CD14-positive monocyte (primary cell): ENCODE data around the gene TRMT2A. TPM values are rescaled to one million over a fixed set of nuclear protein-coding genes. Genes with fewer than 3 reads are reported as not detected.

ENCODE experiments used
- DNase-seq, 3 donors: peaks; one replicate each; pipeline ENCODE4 v3.0.0-alpha.2; 2011 to 2022
- H2AFZ ChIP-seq: 2 replicates; pipeline ENCODE4 v1.6.0; 2012; ENCODE audit warnings: mild to moderate bottlenecking, low read depth, low read length, inconsistent platforms; ENCODE audit not compliant: insufficient read depth, poor library complexity, severe bottlenecking
- H3K27ac ChIP-seq, 2 donors: 1 replicate in 1 of 2; 2 replicates in 1 of 2; pipeline ENCODE4 v1.5.1; 2012 to 2013; ENCODE audit warnings: low read length in 2 of 2, control low read depth in 1 of 2, inconsistent platforms in 1 of 2, low read depth in 1 of 2, mild to moderate bottlenecking in 1 of 2
- H3K27me3 ChIP-seq, 2 donors: one replicate each; pipeline versions ENCODE4 v1.6.0 to v1.6.1; 2011 to 2013; ENCODE audit warnings: low read length in 2 of 2; ENCODE audit not compliant: control insufficient read depth in 2 of 2, insufficient read depth in 2 of 2
- H3K36me3 ChIP-seq, 2 donors: replicated peaks in 1 of 2; 1 replicate in 1 of 2; 2 replicates in 1 of 2; pipeline versions ENCODE4 v1.5.1 to v1.6.1; 2012 to 2013; ENCODE audit warnings: low read length in 2 of 2, control low read depth in 1 of 2, inconsistent platforms in 1 of 2, mild to moderate bottlenecking in 1 of 2; ENCODE audit not compliant: insufficient read depth in 2 of 2, control insufficient read depth in 1 of 2
- H3K4me1 ChIP-seq, 2 donors: 1 replicate in 1 of 2; 2 replicates in 1 of 2; pipeline versions ENCODE4 v1.5.1 to v1.6.1; 2012 to 2013; ENCODE audit warnings: low read length in 2 of 2, control low read depth in 1 of 2, inconsistent platforms in 1 of 2, mild to moderate bottlenecking in 1 of 2, moderate library complexity in 1 of 2; ENCODE audit not compliant: insufficient read depth in 2 of 2, control insufficient read depth in 1 of 2
- H3K4me2 ChIP-seq: replicated peaks from 2 replicates; pipeline ENCODE3; 2012; ENCODE audit warnings: low read length, moderate library complexity, mild to moderate bottlenecking; ENCODE audit not compliant: poor library complexity, severe bottlenecking; ENCODE audit errors: extremely low read depth
- H3K4me3 ChIP-seq, 3 experiments: fragments of 200-600 bp in 1 of 3; sonication (generic) in 1 of 3; replicated peaks in 1 of 3; 1 replicate in 2 of 3; 2 replicates in 1 of 3; pipeline ENCODE4 v1.5.1; 2011 to 2013; ENCODE audit warnings: low read length in 3 of 3, mild to moderate bottlenecking in 3 of 3, control low read depth in 2 of 3, low read depth in 2 of 3, inconsistent platforms in 1 of 3, moderate library complexity in 1 of 3
- H3K79me2 ChIP-seq: 2 replicates; pipeline ENCODE4 v1.6.0; 2012; ENCODE audit warnings: mild to moderate bottlenecking, control low read depth, inconsistent platforms, low read length, moderate library complexity; ENCODE audit not compliant: insufficient read depth
- H3K9ac ChIP-seq: 2 replicates; pipeline ENCODE4 v1.6.0; 2017; ENCODE audit warnings: low read length, mild to moderate bottlenecking; ENCODE audit not compliant: insufficient read depth, poor library complexity, severe bottlenecking
- H3K9me3 ChIP-seq, 2 donors: replicated peaks in 1 of 2; 1 replicate in 1 of 2; 2 replicates in 1 of 2; pipeline versions ENCODE4 v1.5.1 to v1.6.1; 2012 to 2013; ENCODE audit warnings: low read length in 2 of 2, control low read depth in 1 of 2; ENCODE audit not compliant: control insufficient read depth in 1 of 2, insufficient read depth in 1 of 2
- H4K20me1 ChIP-seq: 2 replicates; pipeline ENCODE4 v1.6.0; 2012; ENCODE audit warnings: mild to moderate bottlenecking, low read length, control low read depth, moderate library complexity; ENCODE audit not compliant: insufficient read depth
- H3K27ac Mint-ChIP-seq, 7 donors: one replicate each; pipeline ENCODE4 v1.8.0; 2020; ENCODE audit warnings: mild to moderate bottlenecking in 7 of 7, mixed read lengths in 7 of 7, moderate library complexity in 6 of 7, inconsistent platforms in 2 of 7
- H3K27me3 Mint-ChIP-seq, 3 donors: one replicate each; pipeline ENCODE4 v1.8.0; 2021 to 2022; ENCODE audit warnings: low read depth in 3 of 3, mild to moderate bottlenecking in 3 of 3, mixed read lengths in 3 of 3, moderate library complexity in 3 of 3, inconsistent platforms in 1 of 3
- H3K36me3 Mint-ChIP-seq, 2 donors: one replicate each; pipeline ENCODE4 v1.8.0; 2020; ENCODE audit warnings: mixed read lengths in 2 of 2, inconsistent platforms in 1 of 2, mild to moderate bottlenecking in 1 of 2
- H3K4me1 Mint-ChIP-seq: one replicate; pipeline ENCODE4 v1.8.0; 2020; ENCODE audit warnings: mild to moderate bottlenecking, mixed read lengths
- H3K4me3 Mint-ChIP-seq, 2 donors: one replicate each; pipeline ENCODE4 v1.8.0; 2020; ENCODE audit warnings: mild to moderate bottlenecking in 2 of 2, mixed read lengths in 2 of 2, moderate library complexity in 1 of 2
- H3K9me3 Mint-ChIP-seq, 7 donors: one replicate each; pipeline ENCODE4 v1.8.0; 2020 to 2022; ENCODE audit warnings: mixed read lengths in 7 of 7, mild to moderate bottlenecking in 6 of 7, moderate library complexity in 6 of 7, inconsistent platforms in 2 of 7
- WGBS: methylation state at CpG from one replicate; pipeline ENCODE4 v1.1.5; 2013; ENCODE audit warnings: missing lambda C conversion rate; ENCODE audit not compliant: insufficient coverage; 5-methylcytosine and 5-hydroxymethylcytosine counted together
- intact Hi-C, 2 donors: fragments of 100-400 bp; cut with micrococcal nuclease; formaldehyde crosslinking; loops; one replicate each; pipeline versions ENCODE4 v1.15.0 to v1.15.1; 2023
- polyA plus RNA-seq, 3 donors: library from polyadenylated mRNA; depleted of rRNA in 1 of 3; unstranded in 2 of 3; stranded (reverse) in 1 of 3; fragments of 300-500 nt in 2 of 3; fragments of >200 nt in 1 of 3; fragmentation: Illumina TruSeq in 2 of 3; gene quantifications; 1 replicate in 2 of 3; 2 replicates in 1 of 3; pipeline ENCODE4 v1.2.3, GENCODE V29; 2012 to 2021
- TF ChIP-seq, protein P1 (sequence below): fragments of 200-600 bp; IDR thresholded peaks from one replicate; pipeline ENCODE4 v1.8.0; 2022; ENCODE audit warnings: antibody characterized with exemption, mild to moderate bottlenecking

Gene TRMT2A
- polyA plus RNA-seq, 3 donors, result 20.1 to 121 (median 23.5) TPM

- Histone ChIP-seq H3K4me2 (peak overlapping the region; percentile 93), H3K9me3 (no peaks in the 10 kb centered on the region), H3K79me2 (peaks cover 20% of the 10 kb centered on the region), H3K27ac (no peak overlapping the region), H3K27me3 (no peaks in the 10 kb centered on the region), H3K9ac (no peak overlapping the region), H3K36me3 (peaks cover 10 to 23% of the 10 kb centered on the region in 2 donors), H3K4me1 (peaks cover 15 to 27% of the 10 kb centered on the region in 2 donors), H3K4me3 (peak overlapping the region in 1 of 3 experiments; percentile 81), H2AFZ (peak overlapping the region; percentile 83), H4K20me1 (peaks cover 29% of the 10 kb centered on the region)
- no peaks in the 10 kb centered on the region for H3K27me3 Mint-ChIP-seq
- peak overlapping the region in 1 of 2 donors; percentile 73 for H3K4me3 Mint-ChIP-seq
- 44% methylated on average over 1 of the region's 3 CpGs for WGBS
- peak overlapping the region in 2 of 7 donors; percentile 50 to 74 for H3K27ac Mint-ChIP-seq
- no peaks in the 10 kb centered on the region for H3K9me3 Mint-ChIP-seq
- intact Hi-C loops, result no loop called here
- peaks cover 22 to 32% of the 10 kb centered on the region in 2 donors for H3K36me3 Mint-ChIP-seq
- DNase-seq, result no peak
- TF ChIP-seq, protein P1, sequence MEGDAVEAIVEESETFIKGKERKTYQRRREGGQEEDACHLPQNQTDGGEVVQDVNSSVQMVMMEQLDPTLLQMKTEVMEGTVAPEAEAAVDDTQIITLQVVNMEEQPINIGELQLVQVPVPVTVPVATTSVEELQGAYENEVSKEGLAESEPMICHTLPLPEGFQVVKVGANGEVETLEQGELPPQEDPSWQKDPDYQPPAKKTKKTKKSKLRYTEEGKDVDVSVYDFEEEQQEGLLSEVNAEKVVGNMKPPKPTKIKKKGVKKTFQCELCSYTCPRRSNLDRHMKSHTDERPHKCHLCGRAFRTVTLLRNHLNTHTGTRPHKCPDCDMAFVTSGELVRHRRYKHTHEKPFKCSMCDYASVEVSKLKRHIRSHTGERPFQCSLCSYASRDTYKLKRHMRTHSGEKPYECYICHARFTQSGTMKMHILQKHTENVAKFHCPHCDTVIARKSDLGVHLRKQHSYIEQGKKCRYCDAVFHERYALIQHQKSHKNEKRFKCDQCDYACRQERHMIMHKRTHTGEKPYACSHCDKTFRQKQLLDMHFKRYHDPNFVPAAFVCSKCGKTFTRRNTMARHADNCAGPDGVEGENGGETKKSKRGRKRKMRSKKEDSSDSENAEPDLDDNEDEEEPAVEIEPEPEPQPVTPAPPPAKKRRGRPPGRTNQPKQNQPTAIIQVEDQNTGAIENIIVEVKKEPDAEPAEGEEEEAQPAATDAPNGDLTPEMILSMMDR, result no peak
- H3K4me1 Mint-ChIP-seq, result peaks cover 21% of the 10 kb centered on the region
Observed at GRCh38 chr22:20130319-20130718, 13.3 kb upstream of the TRMT2A start.

- intact Hi-C loops, result loop anchor here in 1 of 2 donors (5.0 kb wide), 1 partner anchor 157 kb away; no protein-coding TSS in a partner anchor
- H4K20me1 ChIP-seq, result peaks cover 23% of the 10 kb centered on the region
Observed at GRCh38 chr22:20129747-20130014, 12.7 kb upstream of the TRMT2A start.

More at GRCh38 chr22:20129747-20130014, 12.7 kb upstream of the TRMT2A start:
- Histone ChIP-seq H3K9me3 (no peaks in the 10 kb centered on the region), H3K4me1 (peaks cover 15 to 27% of the 10 kb centered on the region in 2 donors), H3K4me2 (no peak overlapping the region), H3K36me3 (peaks cover 17 to 29% of the 10 kb centered on the region in 2 donors), H2AFZ (no peak overlapping the region), H3K27me3 (no peaks in the 10 kb centered on the region), H3K79me2 (peaks cover 20% of the 10 kb centered on the region), H3K27ac (no peak overlapping the region), H3K9ac (no peak overlapping the region), H3K4me3 (no peak overlapping the region)
- Mint-ChIP-seq H3K36me3 (peaks cover 28 to 38% of the 10 kb centered on the region in 2 donors), H3K4me1 (peaks cover 20% of the 10 kb centered on the region), H3K9me3 (no peaks in the 10 kb centered on the region), H3K27me3 (no peaks in the 10 kb centered on the region), H3K4me3 (no peak overlapping the region), H3K27ac (no peak overlapping the region)
- TF ChIP-seq, protein P1, result no peak
- 93% methylated on average over 3 of the region's 3 CpGs for WGBS
- DNase-seq, result no peak
